Suprapubic skin (tissue), 3 donors: ENCODE data around the gene PPP1CB.
"Not testable (repeated sequence)": the region's sequence is repeated elsewhere in the genome, so short reads cannot be mapped to it uniquely, and the experiment has no call there.

Experiments
- CTCF ChIP-seq, 2 donors: fragments of 200-600 bp in 1 of 2; fragments of 450-650 bp in 1 of 2; sonication (generic) in 1 of 2; IDR thresholded peaks; one replicate each; pipeline ENCODE4 v1.5.1; 2016 to 2019; ENCODE audit warnings: antibody characterized with exemption in 2 of 2, mild to moderate bottlenecking in 1 of 2, moderate library complexity in 1 of 2
- EP300 ChIP-seq: sonication (generic); formaldehyde crosslinking; IDR thresholded peaks from one replicate; pipeline ENCODE4 v1.6.1; 2017; ENCODE audit warnings: antibody characterized with exemption
- POLR2A ChIP-seq, 2 donors: fragments of 450-650 bp; IDR thresholded peaks; one replicate each; pipeline ENCODE4 v1.6.1; 2017; ENCODE audit warnings: antibody characterized with exemption in 2 of 2, mild to moderate bottlenecking in 2 of 2, moderate library complexity in 2 of 2

- TF ChIP-seq CTCF (IDR thresholded peaks at IDR 0.05); POLR2A (IDR thresholded peaks at IDR 0.05); EP300: not testable (repeated sequence)
Measured at GRCh38 chr2:28742619-28743018, 9.0 kb upstream of the PPP1CB start.
